NCI-H2171 (cell line): ENCODE measurements around the gene LONRF2.
"Not testable (repeated sequence)": the region's sequence is repeated elsewhere in the genome, so short reads cannot be mapped to it uniquely, and the experiment has no call there.

Experiments used
- DNase-seq: peaks from one replicate; lab custom pipeline; 2025; lab: John Stamatoyannopoulos, UW

LONRF2 gene

DNA sequence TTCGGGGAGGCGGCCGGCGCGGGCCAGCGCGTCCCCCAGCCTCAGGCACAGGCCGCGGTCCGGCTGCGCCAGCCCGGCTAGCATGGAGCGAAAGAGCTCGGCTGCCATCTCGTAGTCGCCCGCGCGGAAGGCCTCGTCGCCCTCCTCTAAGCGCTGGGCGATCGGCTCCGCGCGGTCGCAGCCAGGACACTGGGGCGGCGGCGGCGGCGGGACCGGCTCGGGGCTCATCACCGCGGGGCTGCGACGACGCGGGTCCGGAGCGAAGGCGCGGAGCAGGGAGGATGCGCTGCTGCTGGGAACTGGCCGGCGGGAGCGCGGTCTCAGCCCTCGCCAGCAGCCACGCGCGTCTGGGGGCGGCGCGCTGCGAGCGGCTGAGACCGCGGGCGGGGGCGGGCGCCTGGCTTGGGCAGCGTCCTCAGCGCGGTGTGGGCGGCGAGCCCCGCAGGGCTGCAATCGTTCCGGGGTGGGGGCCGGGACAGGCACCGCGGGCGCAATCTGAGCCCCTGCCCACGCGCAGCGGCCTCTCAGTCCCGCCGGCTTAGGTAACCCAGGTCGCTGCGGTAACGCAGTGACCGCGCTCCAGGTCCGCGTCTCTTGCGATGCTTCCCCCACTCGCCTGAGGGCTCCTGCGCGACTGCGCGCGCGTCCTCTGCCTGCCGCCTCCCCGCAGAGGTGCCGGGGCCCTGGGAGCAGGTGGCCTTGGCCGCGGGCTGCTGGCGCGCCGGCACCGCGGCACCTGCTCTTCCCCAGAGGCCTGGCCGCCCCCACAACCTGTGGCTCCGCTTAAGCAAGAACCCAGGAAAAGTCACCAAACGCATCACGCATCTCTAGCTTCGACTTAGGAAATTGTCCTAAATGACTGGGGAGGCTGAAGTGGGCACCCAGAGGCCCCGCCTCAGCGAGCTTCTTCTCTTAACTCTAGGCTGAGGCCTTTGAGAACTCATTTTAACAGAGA is at the start of gene LONRF2:
TSS of gene LONRF2 (minus strand) at position 636 of the 955 bp plus-strand sequence. CDS start at position 228, 408 bp downstream.
- peak; percentile 76 for DNase-seq

DNA sequence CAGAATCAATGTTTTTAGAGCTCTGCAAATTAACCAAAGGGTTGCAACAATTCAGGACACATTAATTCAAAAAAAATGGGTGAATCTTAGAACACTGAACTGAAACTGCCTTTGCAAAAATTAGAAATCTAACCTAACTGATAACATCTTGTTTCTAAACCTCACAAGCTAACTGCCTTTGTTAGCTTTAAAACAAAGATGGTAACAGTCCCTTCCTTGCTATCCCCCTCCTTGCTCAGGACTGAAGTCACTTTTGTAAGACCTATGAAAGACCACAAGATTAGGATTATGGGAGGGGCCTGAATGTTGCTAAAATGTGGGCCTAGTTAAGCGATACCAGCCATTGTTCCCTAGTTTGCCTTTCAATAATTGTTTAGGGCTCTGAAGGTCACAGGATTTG is 44.9 kb upstream of the LONRF2 start:
- DNase-seq, result no peak

DNA sequence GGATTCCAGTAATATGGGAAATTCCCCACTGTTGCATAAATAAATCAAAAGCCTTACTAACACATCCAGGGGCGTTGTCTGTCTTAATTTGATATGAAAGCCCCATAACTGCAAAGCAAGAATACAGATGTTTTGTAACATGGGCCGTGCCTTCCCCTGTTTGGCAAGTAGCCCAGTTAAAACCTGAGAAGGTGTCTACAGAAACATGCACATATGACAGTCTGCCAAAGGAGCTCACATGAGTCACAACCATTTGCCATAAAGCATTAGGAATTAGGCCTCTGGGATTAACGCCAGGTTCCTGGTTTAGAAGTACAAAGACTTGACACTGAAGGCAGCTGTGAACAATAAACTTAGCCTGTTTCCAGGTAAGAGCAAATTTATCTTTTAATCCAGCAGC is 43.1 kb upstream of the LONRF2 start:
- peak; percentile 97 for DNase-seq

DNA sequence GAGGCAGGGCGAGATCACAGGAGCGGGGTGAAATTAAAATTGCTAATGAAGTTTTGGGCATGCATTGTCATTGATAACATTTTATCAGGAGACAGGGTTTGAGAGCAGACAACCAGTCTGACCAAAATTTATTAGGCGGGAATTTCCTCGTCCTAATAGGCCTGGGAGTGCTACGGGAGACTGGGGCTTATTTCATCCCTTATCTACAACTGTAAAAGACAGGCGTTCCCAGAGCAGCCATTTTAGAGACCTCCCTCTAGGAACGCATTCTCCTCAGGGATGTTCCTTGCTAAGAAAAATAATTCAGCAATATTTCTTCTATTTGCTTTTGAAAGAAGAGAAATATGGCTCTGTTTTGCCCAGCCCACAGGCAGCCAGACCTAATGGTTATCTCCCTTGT is 40.0 kb upstream of the LONRF2 start:
- not testable (repeated sequence) for DNase-seq

DNA sequence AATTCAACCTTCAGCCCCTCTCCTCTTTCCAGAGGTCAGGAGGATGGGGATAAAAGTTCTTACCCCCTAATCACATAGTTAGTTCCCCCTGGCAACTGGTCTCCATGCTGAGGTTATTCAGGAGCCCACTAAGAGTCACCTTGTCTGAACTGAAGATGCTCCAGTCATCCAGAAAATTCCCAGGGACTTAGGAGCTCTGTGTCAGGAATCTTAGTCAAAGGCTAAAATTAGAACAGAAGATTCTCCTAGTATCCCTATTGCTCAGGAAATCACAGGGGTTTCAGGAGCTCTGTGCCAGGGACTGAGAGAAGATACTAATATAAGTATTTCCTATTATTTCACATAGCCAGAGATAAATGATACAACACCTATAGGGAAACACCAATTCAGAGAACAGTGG is 37.3 kb upstream of the LONRF2 start:
- no peak for DNase-seq

DNA sequence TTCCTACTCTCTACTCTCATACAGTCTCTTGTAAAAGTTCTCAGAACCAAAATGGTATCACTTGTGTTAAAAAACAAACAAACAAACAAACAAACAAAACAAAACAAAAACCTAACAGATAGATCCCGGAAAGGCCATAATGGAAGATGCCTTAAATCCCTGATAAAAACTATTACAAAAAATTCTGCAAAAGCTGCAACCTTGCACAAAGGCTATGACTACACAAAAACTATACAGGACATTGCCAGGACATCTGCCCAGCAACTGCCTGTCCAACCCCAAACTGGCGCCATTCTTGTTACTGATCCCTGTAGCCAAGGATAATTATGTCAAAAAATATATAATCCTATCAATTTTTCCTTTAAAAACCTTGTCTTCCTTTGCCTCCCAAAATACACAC is 36.3 kb upstream of the LONRF2 start:
- no peak for DNase-seq

DNA sequence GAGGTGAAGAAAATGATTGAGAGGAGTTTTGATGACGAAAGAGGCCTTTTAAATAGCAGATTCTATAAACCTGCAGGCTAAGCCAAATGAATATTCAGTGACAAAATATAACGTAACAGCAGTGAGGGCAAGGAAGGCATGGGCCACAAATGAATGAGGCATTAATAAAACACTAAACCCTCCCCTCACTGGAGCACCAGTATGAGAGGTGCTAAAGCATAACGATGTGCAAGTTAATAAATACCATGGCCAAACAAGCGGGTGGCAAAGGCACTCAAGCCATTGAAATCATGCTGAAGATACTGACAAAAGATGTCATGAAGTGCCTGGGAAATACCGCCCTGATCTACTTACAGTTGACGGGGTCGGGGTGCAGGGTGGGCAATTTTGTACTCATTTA is 30.2 kb upstream of the LONRF2 start:
- no peak for DNase-seq

DNA sequence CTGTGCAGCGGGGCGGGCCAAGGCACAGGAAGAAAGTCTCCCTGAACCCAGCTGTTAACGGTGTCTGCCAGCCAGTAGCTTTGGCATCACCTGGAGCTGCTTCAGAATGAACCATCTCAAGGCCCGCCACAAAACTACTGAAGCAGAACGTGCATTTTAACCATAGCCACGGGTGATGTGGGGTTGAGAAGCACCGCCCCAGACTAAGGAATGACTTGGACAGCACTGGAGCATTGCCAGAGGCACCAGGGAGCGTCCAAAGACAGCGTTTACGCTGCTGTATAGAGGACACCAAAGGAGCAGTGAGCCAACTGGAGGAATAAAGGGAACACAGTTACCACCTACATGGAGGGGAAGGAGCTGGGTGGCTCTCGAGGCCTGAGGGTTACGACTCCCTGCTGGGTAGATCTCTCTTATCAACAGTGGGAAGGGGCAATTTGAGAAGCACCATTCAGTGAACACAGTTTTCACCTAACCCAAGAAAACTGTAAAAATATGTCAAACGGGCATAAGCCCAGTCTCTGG is 28.4 kb upstream of the LONRF2 start:
- DNase-seq, result no peak

DNA sequence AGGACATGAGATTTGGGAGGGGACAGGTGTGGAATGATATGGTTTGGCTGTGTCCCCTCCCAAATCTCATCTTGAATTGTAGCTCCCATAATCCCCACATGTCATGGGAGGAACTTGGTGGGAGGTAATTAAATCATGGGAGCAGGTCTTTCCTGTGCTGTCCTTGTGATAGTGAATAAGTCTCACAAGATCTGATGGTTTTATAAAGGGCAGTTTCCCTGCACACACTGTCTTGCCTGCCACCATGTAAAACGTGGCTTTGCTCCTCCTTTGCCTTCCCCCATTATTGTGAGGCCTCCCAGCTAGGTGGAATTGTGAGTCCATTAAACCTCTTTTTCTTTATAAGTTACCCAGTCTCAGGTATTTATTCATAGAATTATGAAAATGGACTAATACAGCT is 22.8 kb upstream of the LONRF2 start:
- DNase-seq, result not testable (repeated sequence)

DNA sequence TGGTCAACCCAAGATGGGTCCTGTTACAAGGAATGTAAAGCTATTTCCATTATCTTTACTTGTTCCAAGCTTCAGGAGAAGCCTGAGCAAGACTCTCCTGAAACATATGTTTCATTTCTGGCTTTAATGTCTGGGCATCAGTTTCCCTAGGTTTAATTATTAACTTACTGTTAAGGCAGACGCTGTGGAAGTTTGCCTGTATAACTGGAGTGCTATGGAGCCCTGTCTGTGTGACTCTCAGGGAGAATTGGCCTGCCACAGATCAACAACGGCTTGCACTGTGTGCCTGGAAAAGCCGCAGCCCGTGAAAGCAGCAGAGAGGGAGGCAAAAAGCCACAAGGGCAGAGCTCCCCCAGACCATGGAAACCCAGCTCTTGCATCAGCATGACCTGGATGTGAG is 22.1 kb upstream of the LONRF2 start:
- no peak for DNase-seq

DNA sequence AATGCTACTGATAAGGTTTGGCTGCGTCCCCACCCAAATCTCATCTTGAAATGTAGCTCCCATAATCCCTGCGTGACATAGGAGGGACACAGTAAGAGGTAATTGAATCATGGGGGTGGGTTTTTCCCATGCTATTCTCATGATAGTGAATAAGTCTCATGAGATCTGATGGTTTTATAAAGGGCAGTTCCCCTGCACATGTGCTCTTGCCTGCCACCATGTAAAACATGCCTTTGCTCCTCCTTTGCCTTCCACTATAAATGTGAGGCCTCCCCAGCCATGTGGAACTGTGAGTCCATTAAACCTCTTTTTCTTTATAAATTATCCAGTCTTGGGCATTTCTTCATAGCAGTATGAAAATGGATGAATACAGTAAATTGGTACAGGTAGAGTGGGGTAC is 20.2 kb upstream of the LONRF2 start:
- not testable (repeated sequence) for DNase-seq

DNA sequence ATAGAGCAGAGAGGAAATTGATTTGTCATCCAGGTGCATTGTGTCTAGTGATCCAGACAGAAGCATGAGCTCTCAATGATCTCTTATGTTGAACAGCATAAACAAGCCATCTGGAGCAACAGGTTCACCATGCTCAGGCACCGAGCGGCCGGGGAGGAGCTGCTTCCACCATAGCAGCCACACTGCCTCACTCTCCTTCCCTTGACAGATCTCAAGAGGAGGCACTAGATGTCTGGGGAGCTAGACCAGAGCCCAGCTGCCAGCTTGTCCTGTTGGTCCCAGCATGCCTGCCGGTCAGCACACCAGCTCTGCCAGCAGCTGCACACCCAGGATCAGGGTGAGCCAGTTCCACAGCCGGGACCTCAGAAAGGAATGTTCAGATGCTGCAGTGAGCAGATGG is 17.5 kb upstream of the LONRF2 start:
- DNase-seq, result peak; percentile 51

DNA sequence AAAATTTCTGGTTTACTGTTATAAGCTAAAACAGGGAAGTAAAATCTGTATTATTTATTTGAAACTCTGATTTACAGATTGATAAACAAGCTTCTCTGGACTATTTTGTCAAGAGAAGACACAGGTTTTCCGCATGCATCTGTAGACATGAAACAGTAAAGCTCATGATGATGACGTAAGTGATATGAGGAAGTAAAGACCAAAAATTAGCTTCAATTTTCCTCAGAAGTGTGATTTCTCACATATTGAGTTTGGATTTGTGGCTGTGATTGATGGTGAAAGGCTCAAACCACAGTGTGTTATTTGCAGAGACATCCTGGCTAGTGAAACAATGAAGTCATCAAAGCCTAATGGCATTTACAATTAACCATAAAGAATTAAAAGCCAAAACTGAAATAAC is 12.6 kb upstream of the LONRF2 start:
- no peak for DNase-seq

DNA sequence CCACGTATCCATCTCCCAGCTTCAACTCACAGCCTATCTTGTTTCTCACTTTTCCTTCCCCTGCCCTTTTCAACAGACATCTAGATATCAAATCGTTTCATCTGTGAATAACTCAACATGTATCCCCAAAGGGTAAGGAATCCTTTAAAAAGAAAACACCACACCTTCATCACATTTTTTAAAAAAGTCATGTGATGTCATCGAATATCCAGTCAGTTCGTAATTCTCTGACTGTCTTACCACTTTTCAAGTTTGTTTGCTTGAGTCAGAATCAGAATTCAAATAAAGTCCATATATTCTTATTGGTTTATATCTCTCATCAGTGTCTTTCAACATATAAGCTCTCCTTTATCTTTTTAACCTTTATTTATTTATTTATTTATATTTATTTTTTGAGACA is 5.4 kb upstream of the LONRF2 start:
- DNase-seq, result no peak

DNA sequence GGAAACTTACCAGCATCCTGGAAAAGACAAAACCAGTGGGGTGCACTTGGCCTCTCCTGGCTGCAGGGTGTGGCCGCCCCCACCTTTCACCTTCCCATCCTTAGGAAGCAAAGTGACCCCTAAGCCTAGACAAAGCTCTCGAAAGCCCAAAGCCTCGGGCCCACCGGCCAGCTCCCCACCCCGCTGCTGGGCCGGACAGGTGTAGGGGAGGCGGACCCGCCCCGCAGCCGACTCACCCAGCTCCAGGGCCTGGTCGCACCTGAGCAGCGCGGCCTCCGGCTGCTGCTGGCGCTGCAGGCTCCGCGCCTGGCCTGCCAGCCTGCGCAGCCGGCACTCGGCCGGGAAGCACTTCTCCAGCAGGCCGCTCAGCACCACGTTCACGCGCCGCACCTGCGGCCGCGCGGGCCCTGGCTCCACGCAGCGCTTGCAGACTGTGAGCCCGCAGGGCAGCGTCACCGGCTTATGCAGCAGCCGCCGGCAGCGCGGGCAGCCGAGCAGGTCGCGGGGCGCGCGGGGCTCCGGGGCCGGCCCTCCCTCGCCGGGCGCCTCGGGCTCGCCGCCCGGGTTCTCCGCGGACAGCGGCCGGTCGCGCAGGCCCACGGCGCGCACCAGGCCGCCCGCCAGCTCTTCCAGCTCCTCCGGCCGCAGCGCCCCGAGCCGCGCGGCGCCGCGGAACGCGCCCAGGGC is 979 bp downstream of the LONRF2 start:
- peak; percentile 45 for DNase-seq

DNA sequence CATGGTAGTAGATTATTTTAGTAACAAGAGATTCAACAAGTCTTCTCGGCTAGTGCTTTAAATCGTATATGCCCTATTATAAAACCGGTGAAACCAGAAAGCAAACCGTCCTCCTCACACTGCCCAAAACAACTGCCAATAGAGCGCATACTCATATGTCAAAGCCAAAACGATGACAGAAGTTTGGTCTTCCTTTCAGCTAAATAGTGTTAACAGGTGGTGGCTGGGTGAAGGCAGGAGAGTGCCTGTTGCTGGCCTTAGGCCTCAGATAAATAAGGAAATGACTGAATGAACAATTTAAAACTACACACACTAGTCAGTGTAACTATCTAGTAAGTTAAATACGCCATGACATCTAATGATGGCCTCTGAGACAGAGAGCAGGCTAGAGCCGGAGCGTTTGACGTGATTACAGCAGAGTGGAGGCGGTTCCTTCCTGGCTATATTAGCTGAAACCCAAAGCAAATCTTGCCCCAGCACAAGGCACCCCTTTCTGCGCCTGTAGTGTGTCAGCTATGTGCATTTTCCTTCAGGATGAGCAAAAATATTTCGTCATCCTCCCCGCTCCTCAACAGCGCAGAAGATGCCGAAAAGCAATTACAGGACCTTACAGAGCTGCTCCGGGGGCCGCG is 1.6 kb downstream of the LONRF2 start:
- no peak for DNase-seq

DNA sequence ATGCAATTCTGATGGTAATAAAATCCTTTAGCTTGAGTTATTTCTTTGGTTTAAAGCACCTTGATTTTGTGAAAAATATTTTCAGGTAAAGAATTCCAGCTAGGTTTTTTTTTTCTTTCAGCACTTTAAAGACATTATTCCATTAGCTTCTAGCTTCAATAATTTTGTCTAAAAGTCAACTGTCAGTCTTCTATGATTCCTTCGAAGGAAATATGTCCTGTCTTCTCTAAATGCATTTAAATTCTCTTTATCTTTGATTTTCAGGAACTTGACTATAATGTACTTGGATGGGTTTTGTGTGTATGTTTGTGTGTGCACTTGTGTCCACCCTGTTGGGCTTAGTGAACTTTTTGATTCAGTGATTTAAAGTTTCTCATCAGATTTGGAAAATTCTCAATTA is 4.7 kb downstream of the LONRF2 start:
- no peak for DNase-seq

DNA sequence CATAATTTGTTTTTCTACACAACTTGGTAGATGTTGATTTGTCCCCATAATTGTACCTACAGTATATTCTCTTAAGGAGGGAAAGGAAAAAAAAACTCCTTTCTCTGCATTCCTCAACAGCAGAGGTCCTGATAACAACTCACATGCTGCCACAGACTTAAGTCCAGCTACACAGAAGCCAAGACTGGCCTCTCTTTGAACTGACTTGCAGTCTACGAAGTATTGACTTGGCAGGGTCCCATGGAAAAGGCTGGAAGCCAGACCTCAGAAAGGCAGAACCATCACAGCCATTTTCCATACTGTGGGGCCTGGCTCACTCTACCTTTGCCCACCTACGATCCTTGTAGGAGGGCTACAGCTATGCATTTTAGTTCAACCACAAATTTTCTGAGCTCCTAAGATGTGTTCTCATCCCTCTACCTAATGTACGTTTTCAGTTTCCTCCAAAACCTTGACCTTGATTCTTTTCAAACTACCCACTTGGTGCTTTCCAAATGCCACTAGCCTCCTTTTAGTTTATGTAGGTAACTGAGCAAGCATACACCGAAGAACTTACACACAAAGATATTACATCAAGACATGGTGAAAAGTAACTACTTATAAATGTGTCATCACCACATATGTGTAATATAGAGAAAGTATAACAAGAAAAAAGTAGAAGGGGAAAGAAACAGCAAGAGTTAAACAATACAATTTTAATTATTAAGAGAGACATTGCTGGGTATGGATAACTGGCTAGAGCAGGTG is 12.2 kb downstream of the LONRF2 start:
- no peak for DNase-seq

DNA sequence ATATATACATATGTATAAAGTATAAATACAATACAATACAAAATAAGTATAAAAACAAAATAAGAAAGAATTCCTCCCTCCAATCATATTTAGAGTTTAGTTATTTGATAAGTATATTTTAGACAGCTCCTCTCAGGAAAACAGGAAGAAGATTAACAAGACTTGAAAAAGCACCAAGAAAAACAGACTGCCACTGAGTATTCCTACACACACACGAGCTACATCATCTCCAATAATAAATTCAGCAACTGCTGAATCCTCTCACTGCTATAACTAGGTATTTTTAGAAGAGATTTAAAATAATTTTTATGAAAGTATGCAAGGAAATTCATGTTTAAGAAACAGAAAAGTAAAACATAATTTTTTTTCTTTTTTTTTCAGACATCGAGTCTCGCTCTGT is 13.0 kb downstream of the LONRF2 start:
- no peak for DNase-seq

DNA sequence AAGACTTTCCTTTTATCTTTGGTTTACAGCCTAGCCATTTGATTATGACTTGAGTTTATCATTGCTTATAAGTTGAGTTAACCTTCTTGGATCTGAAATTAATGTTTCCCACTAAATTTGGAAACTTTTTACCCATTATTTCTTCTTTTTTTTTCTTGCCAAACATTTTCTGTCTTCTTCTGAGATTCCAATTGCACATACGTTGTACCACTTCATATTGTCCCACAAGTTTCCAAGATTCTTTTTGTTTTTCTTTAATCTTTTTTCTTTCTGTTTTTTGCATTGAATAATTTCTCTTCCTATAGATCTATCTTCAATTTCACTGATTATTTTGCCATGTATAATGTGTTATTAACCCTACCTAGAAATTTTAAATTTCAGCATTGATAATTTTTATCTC is 18.6 kb downstream of the LONRF2 start:
- no peak for DNase-seq

DNA sequence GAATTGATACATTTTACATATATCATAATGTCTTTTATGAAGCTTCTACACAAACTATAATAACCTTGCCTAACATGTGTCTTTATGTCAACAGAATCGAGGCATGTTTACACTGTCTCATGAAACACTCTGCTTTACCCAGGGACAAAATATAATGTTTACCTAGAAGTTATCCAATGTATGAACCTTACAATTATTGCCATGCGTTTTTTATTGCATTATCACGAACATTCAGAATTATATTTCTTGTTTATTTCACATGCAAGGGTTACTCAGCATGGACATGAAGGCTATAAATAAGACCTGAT is 19.8 kb downstream of the LONRF2 start:
- DNase-seq, result no peak
